AG09319 (cell line): ENCODE data around the gene ARL2BP.

Experiments used
- DNase-seq: peaks from one replicate; pipeline ENCODE4 v3.0.0-alpha.2; 2010; ENCODE audit warnings: low read depth; ENCODE audit errors: extremely low read depth
- TF ChIP-seq, protein P1 (sequence below): IDR thresholded peaks from 2 replicates; pipeline ENCODE4 v1.5.1; 2011; ENCODE audit warnings: low read depth, mild to moderate bottlenecking, inconsistent platforms, low read length, moderate library complexity

The ARL2BP gene

DNA sequence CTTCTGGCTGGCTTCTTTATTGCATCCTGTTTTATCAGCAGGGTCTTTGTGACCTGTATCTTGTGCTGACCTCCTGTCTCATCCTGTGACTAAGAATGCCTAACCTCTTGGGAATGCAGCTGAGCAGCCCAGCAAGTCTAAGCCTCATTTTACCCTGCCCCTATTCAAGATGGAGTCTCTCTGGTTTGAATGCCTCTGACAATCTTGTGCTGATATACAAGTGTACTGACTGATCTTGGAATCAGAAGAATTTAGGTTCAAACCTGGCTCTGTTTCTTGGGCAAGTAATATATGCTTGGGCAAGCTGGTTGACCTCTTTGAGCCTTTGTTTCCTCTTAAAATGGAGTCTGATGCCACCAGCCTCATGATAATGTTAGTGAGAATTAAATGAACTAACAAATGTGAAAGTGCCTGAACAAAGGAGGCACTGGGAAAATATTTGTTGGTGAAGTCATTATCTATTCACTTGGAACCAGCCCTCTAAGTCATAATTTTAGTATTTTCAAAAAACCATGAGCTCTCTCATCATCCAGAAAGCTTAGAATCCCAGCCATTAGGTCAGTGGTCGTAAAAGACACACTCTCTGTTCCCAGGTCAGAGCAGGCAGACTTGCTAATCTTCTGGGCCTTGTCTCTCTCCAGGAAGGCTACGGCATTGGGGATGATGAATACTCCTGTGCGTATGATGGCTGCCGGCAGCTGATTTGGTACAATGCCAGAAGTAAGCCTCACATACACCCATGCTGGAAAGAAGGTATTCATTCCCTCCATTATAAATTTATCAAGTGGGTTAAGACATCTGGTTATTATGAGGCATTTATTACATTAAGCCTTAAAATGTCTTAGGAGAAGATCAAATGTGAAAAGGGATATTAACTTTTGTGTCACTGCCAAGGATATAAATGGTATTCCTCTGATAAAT lies 18.1 kb upstream of the ARL2BP start:
- DNase-seq = no peak
- TF ChIP-seq, protein P1, sequence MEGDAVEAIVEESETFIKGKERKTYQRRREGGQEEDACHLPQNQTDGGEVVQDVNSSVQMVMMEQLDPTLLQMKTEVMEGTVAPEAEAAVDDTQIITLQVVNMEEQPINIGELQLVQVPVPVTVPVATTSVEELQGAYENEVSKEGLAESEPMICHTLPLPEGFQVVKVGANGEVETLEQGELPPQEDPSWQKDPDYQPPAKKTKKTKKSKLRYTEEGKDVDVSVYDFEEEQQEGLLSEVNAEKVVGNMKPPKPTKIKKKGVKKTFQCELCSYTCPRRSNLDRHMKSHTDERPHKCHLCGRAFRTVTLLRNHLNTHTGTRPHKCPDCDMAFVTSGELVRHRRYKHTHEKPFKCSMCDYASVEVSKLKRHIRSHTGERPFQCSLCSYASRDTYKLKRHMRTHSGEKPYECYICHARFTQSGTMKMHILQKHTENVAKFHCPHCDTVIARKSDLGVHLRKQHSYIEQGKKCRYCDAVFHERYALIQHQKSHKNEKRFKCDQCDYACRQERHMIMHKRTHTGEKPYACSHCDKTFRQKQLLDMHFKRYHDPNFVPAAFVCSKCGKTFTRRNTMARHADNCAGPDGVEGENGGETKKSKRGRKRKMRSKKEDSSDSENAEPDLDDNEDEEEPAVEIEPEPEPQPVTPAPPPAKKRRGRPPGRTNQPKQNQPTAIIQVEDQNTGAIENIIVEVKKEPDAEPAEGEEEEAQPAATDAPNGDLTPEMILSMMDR = no peak

DNA sequence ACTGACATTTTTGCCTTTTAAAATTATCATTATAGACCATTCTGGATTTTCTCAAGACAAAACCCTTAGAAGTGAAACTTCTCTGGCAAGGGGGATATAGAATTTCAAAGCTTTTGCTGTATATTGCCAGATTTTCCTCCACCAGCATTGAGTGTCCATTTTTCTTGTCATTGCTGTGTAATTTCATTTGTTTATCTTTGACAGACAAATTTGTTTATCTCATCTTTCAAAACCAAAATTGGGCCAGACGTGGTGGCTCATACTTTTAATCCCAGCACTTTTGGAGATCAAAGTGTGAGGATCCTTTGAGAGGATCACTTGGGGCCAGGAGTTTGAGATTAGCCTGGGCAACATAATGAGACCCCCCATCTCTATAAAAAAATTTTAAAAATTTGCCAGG lies 16.0 kb upstream of the ARL2BP start:
- TF ChIP-seq, protein P1 = no peak
- no peak for DNase-seq

DNA sequence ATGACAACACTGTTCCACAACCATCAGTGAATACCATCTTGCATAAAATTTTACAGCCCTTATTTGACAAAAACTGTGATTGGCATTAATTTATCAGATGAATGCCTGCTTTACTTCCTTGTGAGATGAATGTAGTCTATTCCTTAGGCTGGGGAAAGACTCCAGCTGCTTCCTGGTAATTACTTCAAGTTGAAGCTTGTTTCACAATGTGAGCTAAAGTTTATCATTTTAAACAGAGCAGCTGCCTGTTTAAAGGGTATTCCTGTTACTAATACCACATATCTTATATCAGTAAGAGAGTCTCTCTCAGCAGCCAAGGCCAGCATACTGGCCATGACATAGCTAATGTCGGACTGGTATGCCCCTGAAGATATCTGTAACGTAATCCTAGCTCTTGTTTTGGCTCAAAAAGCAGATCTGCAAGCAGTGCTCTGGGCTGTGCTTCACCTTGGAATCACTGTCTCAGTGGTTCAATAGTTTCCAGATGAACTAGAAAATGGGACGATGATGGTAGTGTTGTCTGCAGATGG lies 13.2 kb upstream of the ARL2BP start:
- peak; percentile 7 for DNase-seq
- TF ChIP-seq, protein P1 = no peak

DNA sequence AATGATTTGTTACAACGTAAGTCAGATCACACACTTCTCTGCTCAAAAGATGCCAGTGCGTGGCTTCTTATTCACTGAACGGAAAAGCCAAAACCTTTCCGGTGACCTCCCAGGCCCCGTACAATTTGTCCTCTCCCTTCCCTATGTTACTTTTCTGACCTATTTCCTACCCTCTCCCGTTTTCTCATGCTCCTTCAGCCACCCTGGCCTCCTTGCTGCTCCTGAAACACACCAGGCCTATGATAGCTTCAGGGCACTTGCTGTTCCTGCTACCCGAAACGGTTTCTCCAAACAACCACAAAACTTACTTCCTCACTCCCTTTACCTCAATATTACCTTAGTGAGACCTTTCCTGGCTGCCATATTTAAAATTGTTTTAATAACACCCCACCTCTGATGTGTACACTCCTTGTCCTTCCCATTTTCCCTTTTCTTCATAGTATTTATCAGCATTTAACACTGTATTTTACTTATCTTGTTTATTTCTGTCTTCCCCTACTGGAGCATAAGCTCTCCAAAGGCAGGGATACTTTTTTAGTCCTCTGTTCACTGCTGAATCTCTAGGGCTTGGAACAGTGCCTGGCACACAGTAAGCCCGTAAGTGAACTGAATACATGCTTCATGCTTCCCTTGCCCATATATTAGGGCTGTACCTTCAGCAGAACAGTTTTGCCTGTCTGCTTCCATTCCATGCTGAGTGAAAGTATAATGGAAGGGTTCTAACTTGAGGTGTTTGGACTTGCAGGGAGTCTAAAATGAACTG lies 10.9 kb upstream of the ARL2BP start:
- DNase-seq = no peak
- TF ChIP-seq, protein P1 = no peak

DNA sequence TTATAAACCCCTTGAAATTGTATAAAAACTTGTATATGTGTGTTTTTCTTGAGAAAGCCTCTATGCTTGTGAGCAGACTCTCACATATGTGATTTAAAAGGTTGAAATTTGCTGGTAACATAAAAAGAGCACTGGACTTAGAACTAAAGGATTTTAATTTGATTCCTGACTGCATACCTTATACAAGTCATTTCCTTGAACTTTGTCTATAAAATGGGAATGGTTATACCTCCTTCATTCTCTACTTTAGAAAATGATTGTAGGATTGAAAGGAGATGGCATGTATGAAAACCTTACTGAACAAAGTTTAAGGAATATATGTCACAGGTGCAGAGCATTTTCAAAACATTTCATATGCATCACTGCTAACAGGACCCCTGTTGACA lies 10.4 kb upstream of the ARL2BP start:
- no peak for DNase-seq
- TF ChIP-seq, protein P1 = no peak

DNA sequence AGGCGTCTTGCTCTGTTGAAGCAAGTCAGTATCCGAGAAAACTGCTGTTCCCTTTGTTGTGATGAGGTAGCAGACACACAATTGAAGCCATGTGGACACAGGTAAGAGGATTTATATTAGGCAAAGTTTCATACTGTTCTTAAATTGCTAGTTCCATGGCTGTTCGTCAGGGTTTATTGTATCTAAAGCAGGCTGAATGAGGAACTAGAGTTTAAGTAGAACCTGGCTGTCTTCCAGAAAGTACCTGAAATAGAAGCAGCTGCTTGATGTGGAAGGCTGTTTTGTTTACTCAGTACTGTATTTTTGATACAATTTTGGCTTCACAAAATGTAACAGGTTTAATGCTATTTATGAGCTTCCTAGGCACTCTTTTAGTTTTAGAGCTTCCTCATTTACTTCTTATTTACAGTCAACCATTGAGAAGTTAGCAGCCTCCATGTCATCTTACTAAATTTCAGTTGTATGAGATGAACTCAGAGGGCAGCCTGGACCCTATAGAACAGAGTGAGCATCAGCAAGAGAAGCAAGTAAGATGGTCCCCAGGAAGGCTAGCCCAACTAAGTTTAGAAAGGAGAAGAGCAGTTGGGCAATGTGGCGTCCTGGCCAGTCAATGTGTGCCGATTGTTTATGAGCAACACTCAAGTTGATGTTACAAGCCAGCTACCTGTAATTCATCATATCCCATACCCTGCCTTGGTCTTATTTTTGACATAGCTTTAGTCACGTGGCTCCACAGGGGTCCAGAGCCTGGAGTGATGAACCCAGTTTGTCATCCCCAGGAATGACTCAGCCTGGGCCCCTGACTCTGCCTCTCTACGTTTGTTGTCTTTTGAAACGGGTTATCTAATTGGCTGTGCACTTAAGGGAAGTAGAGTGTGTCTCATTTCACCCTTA lies 9.7 kb upstream of the ARL2BP start:
- TF ChIP-seq, protein P1 = no peak
- no peak for DNase-seq
